ENCODE data around the gene ABCG1. TPM values are rescaled to one million over a fixed set of nuclear protein-coding genes. Genes with fewer than 3 reads are reported as not detected.

The ABCG1 gene
- total and polyA plus RNA-seq, 2 of the 4 experiments (the other 2 are of a cell fraction), result 0.19 to 0.36 TPM

DNA sequence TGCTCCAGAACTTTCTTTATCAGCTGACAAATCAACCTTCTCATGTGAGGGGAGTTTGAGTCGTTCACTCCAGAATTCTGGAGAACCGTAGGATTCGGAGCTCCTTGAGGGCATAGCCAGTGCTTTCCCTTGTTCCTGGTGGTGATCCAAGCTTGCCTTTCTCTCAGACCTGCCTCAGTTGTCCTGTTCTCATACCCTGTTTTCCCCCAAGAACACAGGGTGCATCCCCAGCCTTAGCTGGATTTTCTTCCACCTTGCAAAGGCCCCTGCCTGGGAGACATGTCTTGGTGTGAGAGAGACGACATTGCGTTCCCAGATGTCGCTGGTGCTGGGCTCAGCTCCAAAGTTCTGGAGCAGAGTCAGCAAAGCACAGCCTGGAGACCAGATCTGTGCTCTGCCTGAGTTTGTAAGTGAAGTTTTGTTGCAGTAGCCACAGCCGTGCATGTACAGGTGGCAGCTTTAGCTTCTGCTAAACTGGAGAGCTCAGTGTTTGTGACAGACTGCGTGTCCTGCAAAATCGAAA lies 40.0 kb downstream of the ABCG1 start (continued):
- TF ChIP-seq ELK1 (IDR thresholded peaks at IDR 0.05; ENCODE audit: borderline replicate concordance, low read depth, low read length), result no peak
- no peak for TF ChIP-seq SMC3 (IDR thresholded peaks at IDR 0.05; ENCODE audit: low read depth, low read length)
- TF ChIP-seq FOS (IDR thresholded peaks at IDR 0.05; ENCODE audit: low read depth, low read length), result no peak

- H4K20me1 ChIP-seq (ENCODE audit: insufficient read depth, low read length), result peaks cover 5% of the 10 kb centered on the region; the same call in 1 of the 2 replicates
- no peak overlapping the region for H4K5ac ChIP-seq (ENCODE audit: low read depth, low read length)
- H3K9me1 ChIP-seq (ENCODE audit: insufficient read depth, low read length), result peaks cover 11% of the 10 kb centered on the region; the same call in 1 of the 2 replicates
- H2AK9ac ChIP-seq (replicated peaks; ENCODE audit: low read depth, low read length, poor library complexity), result no peak overlapping the region
- H2BK120ac ChIP-seq (ENCODE audit: low read depth, low read length), result peak overlapping the region; percentile 39; the same call in 1 of the 2 replicates
- H2BK15ac ChIP-seq (ENCODE audit: low read depth, low read length), result no peak overlapping the region
- dilution Hi-C loops (cut with HindIII; ENCODE audit: low sequenced_read_pairs, unreplicated experiment), result no loop called here
- no peak overlapping the region for H3K9ac ChIP-seq (ENCODE audit: low read depth, low read length)
- in situ Hi-C loops (cut with MboI; ENCODE audit: low sequenced_read_pairs), result no loop called here
- no peak overlapping the region for H2AFZ ChIP-seq (replicated peaks; ENCODE audit: low read length, poor library complexity)
- H3K14ac ChIP-seq (replicated peaks; ENCODE audit: low read depth, low read length), result no peak overlapping the region
- no peak overlapping the region for H3K27ac ChIP-seq (ENCODE audit: insufficient read depth, low read length)
- peaks cover 18% of the 10 kb centered on the region; the same call in 1 of the 2 replicates for H3K27me3 ChIP-seq (ENCODE audit: control insufficient read depth, insufficient read depth, low read length)
- H4K8ac ChIP-seq (ENCODE audit: low read depth in 2 of 2, low read length in 2 of 2), result no peak overlapping the region
- H3K4me3 ChIP-seq (ENCODE audit: insufficient read depth, low read depth, low read length), result no peak overlapping the region
- TF ChIP-seq CHD1 (IDR thresholded peaks at IDR 0.05; ENCODE audit: low read depth, low read length), result no peak
- TF ChIP-seq, protein P1, sequence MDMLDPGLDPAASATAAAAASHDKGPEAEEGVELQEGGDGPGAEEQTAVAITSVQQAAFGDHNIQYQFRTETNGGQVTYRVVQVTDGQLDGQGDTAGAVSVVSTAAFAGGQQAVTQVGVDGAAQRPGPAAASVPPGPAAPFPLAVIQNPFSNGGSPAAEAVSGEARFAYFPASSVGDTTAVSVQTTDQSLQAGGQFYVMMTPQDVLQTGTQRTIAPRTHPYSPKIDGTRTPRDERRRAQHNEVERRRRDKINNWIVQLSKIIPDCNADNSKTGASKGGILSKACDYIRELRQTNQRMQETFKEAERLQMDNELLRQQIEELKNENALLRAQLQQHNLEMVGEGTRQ (IDR thresholded peaks at IDR 0.05; ENCODE audit: low read depth, low read length), result no peak
- BruUV-seq (replicated peaks), result no TSS peak
- intact Hi-C loops (cut with micrococcal nuclease), result no loop called here
- H3K36me3 ChIP-seq (ENCODE audit: control insufficient read depth, insufficient read depth, low read length), result no peaks in the 10 kb centered on the region
- H3K56ac ChIP-seq (ENCODE audit: extremely low read depth, insufficient read depth, low read length), result no peak overlapping the region
- H2AK5ac ChIP-seq (ENCODE audit: low read depth, low read length), result 0 out of 2 replicates have a peak overlapping the region, but pooled peaks have one; percentile 21
- H3K79me1 ChIP-seq (ENCODE audit: low read depth in 1 of 2, low read length in 2 of 2), result no peaks in the 10 kb centered on the region
- no peak overlapping the region for H2BK20ac ChIP-seq (ENCODE audit: low read depth, low read length)
- no peaks in the 10 kb centered on the region for H3K9me3 ChIP-seq (ENCODE audit: control insufficient read depth, insufficient read depth, low read length)
- CTCF ChIA-PET, result interaction anchor here (2.0 kb wide), 1 partner anchor 115 kb away, joined by 16 read pairs; no protein-coding TSS in a partner anchor
- 85% methylated on average over 4 of the region's 10 CpGs; no CpG with 5 or more reads in 1 of the 2 experiments for WGBS, 2 experiments (ENCODE audit: extremely low coverage in 2 of 2, insufficient read length in 1 of 2)
- no peak for ATAC-seq (ENCODE audit: low read depth)
- no peak for DNase-seq
- H3K4ac ChIP-seq (ENCODE audit: low read depth, low read length), result no peak overlapping the region
- no peak overlapping the region; the same call in 1 of the 2 replicates for H3K18ac ChIP-seq (ENCODE audit: low read depth, low read length)
- H4K91ac ChIP-seq (ENCODE audit: insufficient read depth, low read depth, low read length), result 0 out of 2 replicates have a peak overlapping the region, but pooled peaks have one; percentile 40
- no peak overlapping the region for H2BK5ac ChIP-seq (ENCODE audit: low read depth, low read length, poor library complexity, severe bottlenecking)
- POLR2A ChIA-PET (ENCODE audit: unreplicated experiment), result no interaction called here
- H3K4me2 ChIP-seq (ENCODE audit: low read depth, low read length), result no peak overlapping the region
- H3K23ac ChIP-seq (ENCODE audit: low read depth, low read length), result no peak overlapping the region
- peaks cover 23% of the 10 kb centered on the region; the same call in 1 of the 2 replicates for H3K4me1 ChIP-seq (ENCODE audit: control insufficient read depth, insufficient read depth, low read length)
Observed at GRCh38 chr21:42260121-42260520, 41.2 kb downstream of the ABCG1 start.
